Stimulated activated CD4-positive, alpha-beta T cell treated with anti-CD3 and anti-CD28 coated beads, TNF-alpha, amount 100 ng/mL, for 48 hours (primary cell): ENCODE measurements around the gene DCTPP1.

ENCODE experiments used
- DNase-seq, 3 donors: peaks; one replicate each; pipeline ENCODE4 v3.0.0-alpha.2; 2020; ENCODE audit warnings: low read depth in 3 of 3

DCTPP1 gene

DNA sequence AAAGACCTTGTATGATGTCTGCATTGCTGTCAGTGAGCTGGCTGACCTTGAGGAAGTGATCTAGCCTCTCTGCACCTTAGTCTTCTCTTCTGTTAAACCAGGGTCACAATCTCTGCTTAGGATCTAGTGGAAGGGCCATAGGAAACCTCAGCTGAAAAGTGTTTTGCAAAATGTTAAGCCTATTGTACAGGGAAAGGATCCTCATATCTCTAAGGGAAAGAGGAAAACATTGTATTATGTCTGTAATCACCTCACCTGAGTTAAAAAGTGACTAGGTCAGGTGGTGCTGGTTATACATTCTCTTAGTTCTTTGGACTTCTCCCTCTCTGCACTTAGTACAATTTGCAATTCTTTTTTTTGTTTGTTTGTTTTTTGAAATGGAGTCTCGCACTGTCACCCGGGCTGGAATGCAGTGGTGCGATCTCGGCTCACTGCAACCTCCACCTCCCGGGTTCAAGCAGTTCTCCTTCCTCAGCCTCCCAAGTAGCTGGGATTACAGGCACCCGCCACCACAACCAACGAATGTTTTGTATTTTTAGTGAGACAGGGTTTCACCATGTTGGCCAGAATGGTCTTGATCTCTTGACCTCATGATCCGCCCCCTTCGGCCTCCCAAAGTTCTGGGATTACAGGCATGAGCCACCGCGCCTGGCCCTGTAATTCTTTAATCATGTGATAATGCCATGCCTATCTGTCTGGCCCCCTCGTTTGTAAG, 17.8 kb upstream of the DCTPP1 start:
- DNase-seq = no peak

DNA sequence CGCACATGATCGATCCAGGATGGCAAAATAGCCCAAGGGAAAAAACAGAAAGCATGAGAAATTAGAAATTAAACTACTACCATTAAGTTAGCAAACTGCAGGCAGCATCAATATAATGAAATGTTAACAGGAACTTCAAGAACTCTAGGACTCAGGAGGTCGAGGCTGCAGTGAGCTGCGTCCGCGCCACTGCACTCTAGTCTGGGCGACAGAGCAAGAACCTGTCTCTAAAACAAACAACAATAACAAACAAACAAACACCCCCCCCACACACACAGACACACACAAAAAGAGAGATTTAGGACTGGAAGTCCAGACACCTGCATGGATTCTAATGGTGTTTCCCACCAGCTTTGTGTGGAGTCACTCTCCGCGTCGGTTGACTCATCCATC, 16.4 kb upstream of the DCTPP1 start:
- no peak for DNase-seq

DNA sequence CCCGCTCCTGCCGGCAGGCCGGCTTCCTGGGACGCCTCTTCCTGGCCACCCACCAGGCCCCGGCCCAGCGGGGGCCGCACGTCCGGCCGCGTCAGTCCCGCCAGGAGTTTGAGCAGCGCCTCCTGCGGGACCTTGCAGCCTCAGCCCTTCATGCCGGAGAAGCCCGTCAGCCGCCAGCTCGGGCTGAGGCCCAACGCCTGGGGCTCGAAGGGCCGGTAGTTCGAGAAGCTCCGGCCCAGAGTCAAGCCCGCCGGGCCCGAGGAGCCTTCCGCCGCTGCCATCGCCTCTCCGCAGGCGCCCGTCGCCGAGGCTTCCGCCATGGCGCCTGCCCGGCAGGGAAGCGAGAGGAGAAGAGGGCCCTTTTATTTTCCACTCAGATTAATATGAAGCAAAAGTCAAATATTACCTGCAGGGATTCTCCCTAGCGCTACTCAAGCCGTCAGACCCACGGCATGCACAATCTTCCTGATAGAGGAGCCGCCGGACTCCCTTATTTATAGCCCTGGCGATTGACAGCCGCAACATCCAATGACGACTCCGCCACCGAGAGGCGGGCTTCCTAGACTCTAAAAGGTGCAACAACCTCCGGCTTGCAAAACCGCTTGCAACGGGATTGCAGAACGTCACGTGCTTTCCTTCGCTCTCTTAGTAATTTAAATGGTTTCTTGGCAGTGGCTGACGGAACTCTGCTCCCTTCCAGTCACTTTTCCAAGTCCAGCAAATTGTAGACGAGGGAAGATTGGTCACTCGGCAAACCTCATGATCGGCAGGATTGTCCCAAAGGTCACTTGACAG, 15.8 kb upstream of the DCTPP1 start, which contains the start of gene SEPHS2:
TSS of gene SEPHS2 (minus strand) at position 467 of the 795 bp plus-strand sequence. CDS start at position 320, 147 bp downstream.
- peak; percentile 87 to 96 (median 94) for DNase-seq

DNA sequence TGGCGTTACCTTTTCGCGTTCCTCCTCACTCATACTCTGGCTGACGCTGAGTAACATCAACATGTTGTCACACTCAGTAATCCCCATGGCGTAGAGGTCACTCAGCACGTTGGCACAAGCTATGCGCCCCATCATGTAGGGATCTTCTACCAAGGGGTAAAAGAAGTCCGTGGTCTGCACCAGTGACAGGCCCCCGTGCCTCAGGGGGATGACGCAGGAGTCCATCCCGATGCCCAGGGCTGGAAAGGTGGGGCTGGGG, 15.2 kb upstream of the DCTPP1 start:
- no peak for DNase-seq

DNA sequence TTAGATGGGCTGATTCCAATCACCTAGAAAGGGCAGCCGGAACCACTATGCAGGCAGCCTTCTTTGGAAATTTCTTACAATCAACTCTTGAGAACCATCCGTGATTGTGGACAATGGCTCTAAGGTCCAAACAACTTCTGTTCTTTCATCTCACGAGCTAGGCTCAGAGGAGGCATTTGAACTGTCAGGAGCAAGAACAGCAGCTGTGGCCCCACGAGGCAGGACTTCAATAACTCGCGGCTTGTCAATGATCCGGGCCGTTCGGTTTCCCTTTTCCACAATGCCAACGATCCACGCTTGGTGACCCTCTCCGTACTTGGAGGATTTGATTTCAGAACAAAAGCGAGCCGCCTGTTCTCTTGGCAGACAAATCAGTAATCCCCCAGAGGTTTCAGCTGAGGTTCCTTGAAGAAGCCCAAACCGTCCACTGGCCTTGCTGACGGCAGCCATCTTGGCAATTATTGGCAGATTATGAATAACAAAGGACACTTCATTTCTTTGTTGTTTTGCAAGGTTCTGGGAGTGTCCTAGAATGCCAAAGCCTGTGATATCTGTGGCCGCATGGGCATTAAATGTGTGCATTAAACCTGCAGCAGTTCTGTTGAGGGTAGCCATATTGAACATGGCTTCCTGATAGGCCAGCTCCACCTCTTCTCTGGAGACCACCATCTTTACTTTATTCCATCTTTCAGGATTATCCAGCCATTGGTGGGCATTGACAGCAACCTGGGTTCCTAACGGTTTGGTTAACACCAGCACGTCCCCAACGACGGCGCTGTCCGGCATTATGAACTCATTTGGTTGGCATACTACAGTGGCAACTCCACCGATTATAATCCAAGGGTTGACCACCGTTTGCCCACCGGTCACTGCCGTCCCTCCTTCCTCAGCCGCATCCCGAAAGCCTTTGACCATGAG, 14.7 kb upstream of the DCTPP1 start:
- DNase-seq = no peak

DNA sequence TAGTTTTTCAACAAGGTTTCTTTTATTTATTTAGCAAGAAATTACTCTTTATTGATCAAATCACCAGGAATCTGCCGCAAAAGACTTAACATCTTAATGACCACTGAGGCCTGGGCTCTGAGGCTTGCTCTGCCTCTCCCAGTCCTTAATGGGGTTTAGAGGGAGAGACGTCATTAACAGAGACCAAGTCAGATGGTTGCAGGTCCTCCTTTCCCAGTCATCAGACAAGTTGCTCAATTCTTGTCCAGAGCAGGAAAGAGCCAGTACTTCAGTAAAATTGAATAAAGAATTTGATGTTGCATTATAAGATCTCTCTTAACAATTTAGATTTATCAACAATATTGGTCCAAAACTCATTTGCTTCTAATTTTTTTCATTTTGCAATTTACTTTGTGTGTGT, 13.8 kb upstream of the DCTPP1 start:
- no peak for DNase-seq

DNA sequence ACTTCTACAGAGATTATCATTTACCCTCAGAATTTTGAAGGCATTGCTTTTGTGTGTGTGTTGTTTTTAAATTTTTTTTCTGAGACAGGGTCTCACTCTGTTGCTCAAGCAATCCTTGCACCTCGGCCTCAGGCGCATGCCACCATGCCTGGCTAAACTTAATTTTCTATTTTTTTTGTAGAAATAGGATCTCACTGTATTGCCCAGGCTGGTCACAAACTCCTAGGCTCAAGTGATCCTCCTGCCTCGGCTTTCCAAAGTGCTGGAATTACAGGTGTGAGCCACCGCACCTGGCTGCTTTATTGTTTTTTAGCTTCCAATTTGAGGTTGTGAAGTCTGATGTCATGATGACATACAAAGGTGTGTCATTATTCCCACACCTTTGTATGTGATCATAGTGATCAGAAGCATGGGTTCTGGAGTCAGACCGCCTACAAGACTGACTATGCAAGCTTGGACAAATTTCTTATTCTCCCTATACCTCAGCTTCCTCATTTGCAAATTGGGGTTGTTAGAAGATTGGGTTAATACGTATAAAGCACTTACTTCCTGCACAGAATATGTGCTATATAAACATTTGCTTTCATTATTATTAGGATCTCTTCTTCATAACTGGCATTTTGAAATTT, 10.0 kb upstream of the DCTPP1 start:
- DNase-seq = no peak

DNA sequence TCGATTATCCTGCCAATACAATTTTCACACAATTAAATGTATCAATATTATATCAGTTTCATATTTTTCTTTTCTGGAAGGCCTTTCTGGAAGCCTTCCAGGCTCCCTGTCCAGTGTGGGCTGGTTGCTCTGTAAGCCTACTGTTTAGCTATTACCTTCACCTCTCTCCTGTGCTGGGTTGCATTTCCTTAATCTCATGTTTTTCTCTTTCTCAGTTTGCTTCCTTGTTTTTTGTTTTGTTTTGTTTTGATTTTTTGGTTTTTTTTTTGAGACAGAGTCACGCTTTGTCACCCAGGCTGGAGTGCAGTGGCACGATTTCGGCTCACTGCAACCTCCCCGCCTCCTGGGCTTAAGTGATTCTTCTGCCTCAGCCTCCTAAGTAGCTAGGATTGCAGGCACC, 9.0 kb upstream of the DCTPP1 start:
- DNase-seq = no peak

DNA sequence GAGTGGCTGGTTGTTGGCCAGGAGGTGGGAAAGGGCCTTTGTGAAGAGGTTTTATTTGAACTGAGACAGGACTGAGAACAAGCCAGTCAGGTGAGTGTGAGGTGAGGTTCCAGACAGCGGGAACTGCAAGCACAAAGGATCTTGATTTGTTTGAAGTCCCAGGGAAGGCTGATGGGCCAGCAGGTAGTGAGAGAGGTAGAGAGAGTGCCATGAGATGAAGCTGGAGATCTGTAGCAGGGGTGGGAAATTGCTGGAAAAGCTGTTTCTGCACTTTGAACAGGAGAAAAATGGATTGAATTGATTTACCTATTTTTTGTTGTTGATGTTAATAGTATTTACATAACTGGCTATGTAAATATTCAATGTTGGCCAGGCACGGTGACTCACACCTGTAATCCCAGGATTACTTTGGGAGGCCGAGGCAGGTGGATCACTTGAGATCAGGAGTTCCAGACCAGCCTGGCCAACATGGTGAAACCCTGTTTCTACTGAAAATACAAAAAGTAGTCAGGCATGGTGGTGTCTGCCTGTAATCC, 7.7 kb upstream of the DCTPP1 start:
- no peak for DNase-seq

DNA sequence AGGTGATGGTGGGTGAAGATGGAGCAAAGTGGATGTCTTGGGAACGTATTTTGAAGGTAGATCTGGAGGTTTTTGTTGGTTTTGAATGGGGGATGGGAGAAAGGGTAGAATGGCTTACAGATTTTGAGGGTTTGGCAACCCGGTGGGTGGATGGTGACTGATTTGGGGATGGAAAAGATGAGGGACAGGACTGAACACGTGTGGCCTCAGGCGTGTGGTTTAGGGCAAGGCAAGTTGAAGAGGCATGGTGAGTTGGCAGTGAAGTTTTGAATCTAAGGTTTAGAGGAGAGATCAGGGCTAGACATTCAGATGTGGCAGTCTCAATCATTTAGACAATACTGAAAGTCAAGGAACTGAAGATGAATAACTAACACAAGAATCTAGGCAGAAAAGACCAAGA, 5.0 kb upstream of the DCTPP1 start:
- DNase-seq = peak; percentile 61 to 84 (median 63)

DNA sequence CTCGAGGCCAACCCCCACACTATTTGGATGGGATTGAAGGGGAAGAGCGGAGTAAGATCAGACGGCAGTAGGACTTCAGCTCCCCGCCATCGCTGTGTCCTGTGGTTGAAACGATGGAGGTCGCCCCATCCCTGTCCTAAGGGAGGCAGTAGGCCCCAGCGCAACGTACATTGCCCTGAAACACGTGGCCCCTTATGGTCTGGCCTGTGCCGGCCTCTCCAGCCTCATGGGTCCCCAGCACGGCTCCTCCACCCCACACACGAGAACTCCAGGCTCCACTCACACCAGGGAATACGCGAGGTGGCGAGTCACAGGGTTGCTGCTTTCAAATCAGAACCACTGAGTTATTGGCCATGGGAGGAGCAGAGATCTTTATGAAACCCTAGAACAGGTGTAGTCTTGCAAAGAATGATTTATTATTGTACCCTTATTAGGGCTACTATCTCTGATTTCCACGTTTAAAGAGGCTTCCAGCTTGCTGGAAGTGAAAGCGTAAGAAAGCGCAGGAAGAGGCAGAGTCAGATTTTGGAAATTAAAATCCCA, 669 bp upstream of the DCTPP1 start:
- DNase-seq = no peak

DNA sequence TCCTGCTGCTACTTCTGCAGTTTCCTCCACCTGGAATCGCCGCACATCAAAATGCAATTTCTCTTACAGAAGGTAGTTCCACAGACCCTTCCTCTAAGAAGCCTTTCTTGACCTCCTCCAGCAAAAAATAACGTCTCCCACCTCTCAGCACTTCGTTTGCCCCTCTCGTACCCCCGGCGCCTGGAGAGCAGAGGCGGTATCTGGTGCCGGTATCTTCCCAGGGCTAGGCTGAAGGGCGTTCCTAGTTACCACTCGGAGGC, 482 bp downstream of the DCTPP1 start:
- no peak for DNase-seq

DNA sequence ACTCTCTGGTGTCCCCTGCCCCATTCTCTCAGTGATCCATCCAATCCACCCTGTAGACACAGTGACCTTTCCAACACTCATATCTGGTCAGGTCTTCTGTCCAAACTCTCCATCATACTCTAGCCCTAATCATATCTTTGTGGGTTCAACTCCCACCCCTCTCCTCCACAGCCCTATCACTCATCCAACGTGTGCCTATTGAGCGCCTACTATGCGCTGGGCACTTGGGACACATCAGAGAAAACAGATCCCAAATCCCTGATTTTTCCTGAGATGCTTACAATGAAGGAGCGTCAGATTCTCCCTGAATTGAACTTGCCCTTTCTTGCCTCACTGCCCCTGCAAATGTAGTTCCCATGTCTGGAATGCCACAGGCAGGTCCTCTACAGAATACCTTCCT, 1.8 kb downstream of the DCTPP1 start:
- DNase-seq = no peak

DNA sequence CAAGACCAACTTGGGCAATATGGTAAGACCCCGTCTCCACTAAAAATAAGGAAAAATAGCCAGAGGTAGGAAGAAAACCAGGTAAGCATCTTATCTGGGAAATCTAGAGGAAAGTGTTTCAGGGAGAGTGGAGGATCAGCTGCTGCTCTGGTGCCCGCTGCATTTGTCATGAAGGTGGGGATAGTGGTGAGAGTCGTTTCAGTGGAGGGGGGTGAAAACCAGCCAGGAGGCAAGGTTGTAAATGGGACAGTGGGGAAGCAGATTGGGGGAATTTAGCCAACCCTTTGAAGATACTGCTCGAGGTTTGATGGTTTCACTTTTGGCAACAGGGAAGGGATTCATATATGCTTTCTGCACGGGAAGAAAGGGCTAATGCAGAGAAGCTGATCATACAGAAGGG, 8.8 kb downstream of the DCTPP1 start:
- DNase-seq = no peak

DNA sequence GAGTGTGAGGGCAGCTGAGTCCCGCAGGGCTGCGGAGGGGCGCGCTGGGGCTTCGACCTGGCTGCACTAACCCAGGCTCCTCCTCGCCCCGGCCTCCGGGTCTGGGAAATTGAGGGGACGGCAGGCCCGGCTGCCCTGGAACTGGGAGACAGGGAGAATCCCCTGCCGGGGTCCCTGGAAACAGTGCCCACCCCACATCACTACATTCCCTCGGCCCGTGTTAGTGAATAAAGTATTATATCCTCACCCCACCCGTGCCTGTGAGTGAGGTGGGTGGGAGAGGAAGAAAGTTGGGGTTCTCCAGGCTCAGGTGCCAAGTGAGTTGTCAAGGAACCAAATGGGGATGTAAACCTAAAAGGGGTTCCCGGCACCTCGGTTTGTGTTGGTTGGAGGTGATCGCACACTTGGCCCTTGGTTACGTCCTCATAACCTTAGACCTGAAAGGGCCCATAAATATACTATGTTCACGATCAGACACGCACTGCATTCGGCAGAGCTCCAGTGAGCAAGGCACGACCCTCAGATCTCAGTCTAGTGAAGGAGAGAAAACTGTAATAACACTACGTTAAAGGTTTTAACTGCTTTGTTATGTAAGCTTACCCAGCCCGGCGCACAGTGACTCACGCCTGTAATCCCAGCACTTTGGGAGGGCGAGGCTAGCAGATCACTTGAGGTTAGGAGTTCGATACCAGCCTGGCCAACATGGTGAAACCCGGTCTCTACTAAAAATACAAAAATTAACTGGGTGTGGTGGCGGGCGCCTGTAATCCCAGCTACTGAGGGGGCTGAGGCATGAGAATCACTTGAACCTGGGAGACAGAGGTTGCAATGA, 11.3 kb downstream of the DCTPP1 start:
- DNase-seq = no peak

DNA sequence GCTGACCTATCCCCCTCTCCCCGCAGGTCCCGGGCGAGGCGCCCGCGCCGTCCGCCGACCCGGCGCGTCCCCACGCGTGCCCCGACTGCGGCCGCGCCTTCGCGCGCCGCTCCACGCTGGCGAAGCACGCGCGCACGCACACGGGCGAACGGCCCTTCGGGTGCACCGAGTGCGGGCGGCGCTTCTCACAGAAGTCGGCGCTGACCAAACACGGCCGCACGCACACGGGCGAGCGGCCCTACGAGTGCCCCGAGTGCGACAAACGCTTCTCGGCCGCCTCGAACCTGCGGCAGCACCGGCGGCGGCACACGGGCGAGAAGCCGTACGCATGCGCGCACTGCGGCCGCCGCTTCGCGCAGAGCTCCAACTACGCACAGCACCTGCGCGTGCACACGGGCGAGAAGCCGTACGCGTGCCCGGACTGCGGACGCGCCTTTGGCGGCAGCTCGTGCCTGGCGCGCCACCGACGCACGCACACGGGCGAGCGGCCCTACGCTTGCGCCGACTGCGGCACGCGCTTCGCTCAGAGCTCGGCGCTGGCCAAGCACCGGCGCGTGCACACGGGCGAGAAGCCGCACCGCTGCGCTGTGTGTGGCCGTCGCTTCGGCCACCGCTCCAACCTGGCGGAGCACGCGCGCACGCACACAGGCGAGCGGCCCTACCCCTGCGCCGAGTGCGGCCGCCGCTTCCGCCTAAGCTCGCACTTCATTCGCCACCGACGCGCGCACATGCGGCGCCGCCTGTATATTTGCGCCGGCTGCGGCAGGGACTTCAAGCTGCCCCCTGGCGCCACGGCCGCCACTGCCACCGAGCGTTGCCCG, 12.1 kb downstream of the DCTPP1 start:
- peak; percentile 71 to 82 (median 78) for DNase-seq

DNA sequence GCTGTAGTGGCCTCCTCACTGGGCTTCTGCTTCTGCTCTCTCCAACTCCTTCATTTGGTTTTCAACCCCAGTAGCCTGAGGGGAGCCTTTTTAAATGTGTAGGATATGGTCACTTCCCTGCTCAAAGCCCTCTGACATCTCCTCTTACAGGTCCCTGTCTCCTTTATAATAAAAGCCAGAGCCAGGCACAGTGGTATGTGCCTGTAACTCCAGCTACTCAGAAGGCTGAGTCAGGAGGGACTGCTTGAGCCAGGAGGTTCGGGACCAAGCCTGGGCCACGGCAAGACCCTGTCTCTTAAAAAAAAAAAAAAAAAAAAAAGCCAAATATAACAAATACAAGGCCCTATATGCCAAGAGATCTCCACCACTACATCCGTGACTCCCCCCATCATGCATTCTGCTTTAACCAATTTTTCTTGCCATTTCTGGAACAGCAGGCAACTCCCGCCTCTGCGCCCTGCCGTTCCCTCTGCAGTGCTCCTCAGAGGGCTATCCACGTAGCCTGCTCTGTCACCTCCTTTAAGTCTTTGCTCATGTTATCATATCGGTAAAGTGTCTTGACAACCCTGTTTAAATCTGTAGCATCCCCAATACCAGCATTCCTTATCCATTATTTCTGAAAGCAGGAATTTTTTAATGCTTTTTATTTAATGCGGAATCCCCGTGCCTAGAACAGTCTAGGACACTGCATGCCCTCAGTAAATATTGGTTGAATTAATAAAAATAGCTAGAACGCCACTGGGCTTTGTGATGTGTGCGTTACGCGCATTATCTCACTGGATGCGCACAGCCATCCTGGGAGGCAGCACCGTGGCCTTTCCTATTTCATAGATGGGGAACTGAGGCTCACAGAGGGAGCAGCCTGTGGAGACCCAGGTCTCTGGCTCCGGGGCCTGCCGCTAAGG, 13.0 kb downstream of the DCTPP1 start:
- DNase-seq = no peak

DNA sequence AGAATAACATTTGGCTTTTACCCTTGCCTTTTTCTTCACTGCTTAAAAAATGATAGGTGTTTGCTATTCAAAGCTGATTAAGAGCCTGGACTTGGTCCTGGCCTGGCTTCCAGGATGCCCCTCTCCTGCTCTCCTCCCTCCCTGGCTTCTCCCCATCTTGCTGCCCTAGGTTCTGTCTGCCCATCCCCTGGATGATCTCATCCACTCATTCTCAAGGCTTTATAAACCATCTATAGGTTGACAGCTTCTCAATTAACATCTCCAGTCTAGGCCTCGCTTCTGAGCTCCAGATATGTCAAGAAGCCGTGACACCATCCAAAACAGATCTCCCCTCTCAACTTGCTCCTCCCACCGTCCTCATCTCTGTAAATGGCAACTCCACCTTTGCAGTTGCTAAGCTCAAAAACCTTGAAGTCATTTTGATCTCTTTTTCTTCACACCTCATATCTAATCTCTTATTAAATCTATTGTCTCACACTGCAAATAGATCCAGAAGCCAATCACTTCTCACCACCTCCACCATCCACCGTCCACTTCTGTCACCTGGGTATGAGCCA, 13.7 kb downstream of the DCTPP1 start:
- DNase-seq = no peak

DNA sequence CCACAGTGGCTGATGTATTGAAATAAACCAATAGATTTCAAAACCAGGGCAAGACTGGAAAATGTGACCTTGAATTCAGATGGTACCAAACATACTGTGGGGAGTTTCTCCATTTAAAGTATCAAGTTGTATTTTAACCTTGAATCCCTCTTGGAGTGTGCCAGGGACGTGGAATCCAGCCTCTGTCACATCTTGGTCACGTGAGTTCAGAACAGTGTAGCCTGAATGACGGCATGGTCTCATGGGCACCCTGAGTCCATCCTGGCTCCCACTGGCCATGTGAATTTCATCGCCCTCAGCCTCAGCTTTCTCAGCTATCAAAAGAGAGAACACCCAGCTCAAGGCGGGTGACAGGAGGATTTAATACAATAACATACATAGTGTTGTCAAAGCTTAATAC, 15.7 kb downstream of the DCTPP1 start:
- no peak for DNase-seq
